SJCRH30 (cell line): ENCODE measurements around the gene SIGLEC15. TPM values are rescaled to one million over a fixed set of nuclear protein-coding genes. Genes with fewer than 3 reads are reported as not detected.
"Not testable (repeated sequence)": the region's sequence is repeated elsewhere in the genome, so short reads cannot be mapped to it uniquely, and the experiment has no call there.

Experiments
- DNase-seq, 2 experiments: peaks; one replicate each; pipeline ENCODE4 v3.0.0-alpha.2; 2015 to 2020
- H3K27ac ChIP-seq: fragments of 250-450 bp; sonication (Bioruptor Pico); 2 replicates; pipeline ENCODE4 v1.5.1; 2020; ENCODE audit warnings: mild to moderate bottlenecking, moderate library complexity
- H3K27me3 ChIP-seq: fragments of 250-450 bp; sonication (Bioruptor Pico); 2 replicates; pipeline ENCODE4 v1.5.1; 2020; ENCODE audit warnings: mild to moderate bottlenecking, moderate library complexity
- H3K36me3 ChIP-seq: fragments of 250-450 bp; sonication (Bioruptor Pico); 2 replicates; pipeline ENCODE4 v1.5.1; 2020; ENCODE audit warnings: mild to moderate bottlenecking, moderate library complexity
- H3K4me1 ChIP-seq: fragments of 250-450 bp; sonication (Bioruptor Pico); 2 replicates; pipeline ENCODE4 v1.5.1; 2020; ENCODE audit warnings: mild to moderate bottlenecking, moderate library complexity
- H3K4me3 ChIP-seq: fragments of 250-450 bp; sonication (Bioruptor Pico); 2 replicates; pipeline ENCODE4 v1.5.1; 2020; ENCODE audit warnings: mild to moderate bottlenecking, moderate library complexity
- H3K9me3 ChIP-seq: fragments of 250-450 bp; sonication (Bioruptor Pico); replicated peaks from 2 replicates; pipeline ENCODE4 v1.5.1; 2020; ENCODE audit warnings: mild to moderate bottlenecking, moderate library complexity
- total RNA-seq: library from RNA; depleted of rRNA; stranded (reverse); fragments of >200 nt; shearing (Covaris generic); gene quantifications from 2 replicates; pipeline ENCODE4 v1.2.3, GENCODE V29; 2014

Gene SIGLEC15
- total RNA-seq, 1 experiment from 2014 or later, result 0.10 TPM

GRCh38 chr18:45848643-45849042, 23.2 kb downstream of the SIGLEC15 start:
- not testable (repeated sequence) for H3K4me3 ChIP-seq, H3K36me3 ChIP-seq, H3K9me3 ChIP-seq, H3K4me1 ChIP-seq, H3K27me3 ChIP-seq, DNase-seq, H3K27ac ChIP-seq

- Histone ChIP-seq H3K9me3 (no peaks in the 10 kb centered on the region), H3K36me3 (no peaks in the 10 kb centered on the region), H3K27me3 (no peaks in the 10 kb centered on the region), H3K4me1 (no peaks in the 10 kb centered on the region), H3K27ac (no peak overlapping the region), H3K4me3 (no peak overlapping the region)
- no peak for DNase-seq
Measured at GRCh38 chr18:45849529-45849928, 24.1 kb downstream of the SIGLEC15 start.

GRCh38 chr18:45850021-45850420, 24.5 kb downstream of the SIGLEC15 start:
- no peaks in the 10 kb centered on the region for H3K36me3 ChIP-seq
- H3K4me3 ChIP-seq, result no peak overlapping the region
- no peak for DNase-seq
- no peak overlapping the region for H3K27ac ChIP-seq
- no peaks in the 10 kb centered on the region for H3K27me3 ChIP-seq
- H3K9me3 ChIP-seq, result no peaks in the 10 kb centered on the region
- H3K4me1 ChIP-seq, result no peaks in the 10 kb centered on the region

DNA sequence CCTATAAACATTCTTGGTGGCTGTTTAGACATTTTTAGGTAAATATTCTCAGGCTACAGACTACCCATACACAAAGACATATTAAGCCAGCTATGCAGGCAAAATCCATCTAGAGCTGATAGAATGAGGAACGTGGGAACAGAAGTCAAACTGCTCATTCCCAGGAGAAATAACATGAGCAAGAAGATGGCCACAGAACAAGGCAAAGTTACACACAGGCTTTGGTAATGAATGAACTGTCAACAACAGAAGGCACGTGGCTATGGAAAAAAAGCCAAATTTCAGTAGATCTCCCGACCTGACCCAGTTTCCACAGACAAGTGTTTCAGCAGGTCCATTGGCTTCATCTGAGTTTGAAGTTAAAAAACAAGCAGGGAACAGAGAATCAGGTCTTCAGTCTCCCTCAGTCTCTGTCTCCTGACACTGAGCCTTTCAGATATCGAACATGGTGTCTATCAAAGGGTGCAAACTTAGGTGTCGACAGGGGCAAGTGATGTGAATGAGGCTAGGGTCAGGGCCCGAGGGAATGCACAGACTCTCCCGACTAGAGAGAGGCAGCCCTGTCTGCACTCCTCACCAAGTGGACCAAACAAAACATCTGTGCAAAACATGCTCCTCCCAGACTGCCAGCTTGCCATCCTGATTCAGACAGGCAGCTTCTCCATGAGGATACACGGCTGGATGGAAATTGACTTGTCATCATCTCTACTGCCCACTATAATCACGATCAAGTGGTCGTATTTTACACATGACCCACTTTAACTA, 25.9 kb downstream of the SIGLEC15 start:
- H3K4me1 ChIP-seq, result no peaks in the 10 kb centered on the region
- no peaks in the 10 kb centered on the region for H3K36me3 ChIP-seq
- H3K4me3 ChIP-seq, result no peak overlapping the region
- no peaks in the 10 kb centered on the region for H3K27me3 ChIP-seq
- no peak overlapping the region for H3K27ac ChIP-seq
- no peaks in the 10 kb centered on the region for H3K9me3 ChIP-seq
- DNase-seq, result no peak

- Histone ChIP-seq H3K27me3 (no peaks in the 10 kb centered on the region), H3K36me3 (no peaks in the 10 kb centered on the region), H3K9me3 (no peaks in the 10 kb centered on the region), H3K27ac (no peak overlapping the region), H3K4me3 (no peak overlapping the region), H3K4me1 (no peaks in the 10 kb centered on the region)
- DNase-seq, result no peak
Measured at GRCh38 chr18:45852631-45853030, 27.2 kb downstream of the SIGLEC15 start.

GRCh38 chr18:45854036-45854586, 28.6 kb downstream of the SIGLEC15 start:
- Histone ChIP-seq H3K4me3 (no peak overlapping the region), H3K4me1 (no peaks in the 10 kb centered on the region), H3K9me3 (no peaks in the 10 kb centered on the region), H3K27ac (no peak overlapping the region), H3K27me3 (no peaks in the 10 kb centered on the region), H3K36me3 (no peaks in the 10 kb centered on the region)
- DNase-seq, result no peak

DNA sequence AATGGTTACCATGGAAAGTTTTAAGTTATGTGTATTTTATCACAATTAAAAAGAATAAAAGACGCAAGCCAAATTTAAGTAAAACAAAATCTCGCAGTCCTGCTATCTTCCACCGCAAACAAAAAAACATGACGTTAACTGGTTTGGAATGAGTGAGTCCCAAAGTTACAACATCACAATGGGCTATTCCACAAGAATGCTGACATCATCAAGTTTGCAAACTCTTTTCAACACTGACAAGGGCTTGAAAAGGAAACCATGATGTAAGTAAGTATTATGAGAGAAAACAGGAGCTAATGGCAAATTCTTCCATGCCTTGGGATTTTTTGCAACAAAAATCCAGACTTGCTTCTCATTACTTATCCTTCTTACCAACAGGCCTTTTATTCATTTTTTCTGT, 31.1 kb downstream of the SIGLEC15 start:
- H3K36me3 ChIP-seq, result no peaks in the 10 kb centered on the region
- DNase-seq, result no peak
- H3K27me3 ChIP-seq, result no peaks in the 10 kb centered on the region
- H3K4me3 ChIP-seq, result no peak overlapping the region
- no peaks in the 10 kb centered on the region for H3K4me1 ChIP-seq
- H3K27ac ChIP-seq, result no peak overlapping the region
- H3K9me3 ChIP-seq, result no peaks in the 10 kb centered on the region

DNA sequence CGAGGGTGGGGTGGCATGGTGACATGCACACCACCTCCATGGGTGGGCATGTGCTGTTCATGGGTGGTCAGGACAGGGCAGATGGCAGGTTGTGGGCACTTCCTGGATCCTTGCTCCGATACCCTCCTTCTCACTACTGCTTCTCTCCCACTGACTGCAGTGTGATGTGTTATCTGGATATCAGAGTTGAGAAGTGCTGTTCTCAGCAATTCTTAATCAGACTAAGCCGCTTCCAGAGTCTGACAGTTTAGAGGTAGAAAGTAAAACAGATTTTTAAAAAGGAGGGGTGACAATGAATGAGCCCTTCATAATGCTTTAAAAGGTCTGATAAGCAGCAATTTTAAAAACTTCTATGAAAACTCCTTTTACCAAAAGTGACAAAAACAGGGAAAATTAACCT, 33.9 kb downstream of the SIGLEC15 start:
- no peaks in the 10 kb centered on the region for H3K4me1 ChIP-seq
- no peaks in the 10 kb centered on the region for H3K9me3 ChIP-seq
- no peak for DNase-seq
- no peak overlapping the region for H3K4me3 ChIP-seq
- H3K36me3 ChIP-seq, result 0 out of 2 replicates have a peak, but pooled peaks cover 2% of the 10 kb centered on the region
- no peaks in the 10 kb centered on the region for H3K27me3 ChIP-seq
- H3K27ac ChIP-seq, result no peak overlapping the region

DNA sequence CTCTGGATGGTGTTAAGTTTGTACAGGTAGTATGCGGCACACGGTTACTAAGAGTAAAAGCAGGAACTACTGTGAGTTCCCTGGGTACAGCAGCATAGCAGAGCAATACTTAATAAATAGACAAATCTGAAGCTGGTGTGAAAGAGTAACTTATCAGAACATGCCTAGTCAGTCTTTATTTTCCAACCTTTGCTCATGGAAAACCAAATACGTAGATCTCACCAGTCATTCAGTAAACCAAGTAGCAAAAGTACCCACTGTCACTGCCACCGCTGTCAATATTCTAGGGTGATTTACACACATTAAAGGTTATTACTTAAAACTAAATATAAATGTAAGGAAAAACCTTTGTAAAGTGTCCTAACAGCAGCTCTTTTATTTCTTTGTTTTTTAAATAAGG, 35.0 kb downstream of the SIGLEC15 start:
- Histone ChIP-seq H3K4me1 (no peaks in the 10 kb centered on the region), H3K36me3 (peaks cover 8% of the 10 kb centered on the region; the same call in 1 of the 2 replicates), H3K27me3 (no peaks in the 10 kb centered on the region), H3K4me3 (no peak overlapping the region), H3K9me3 (no peaks in the 10 kb centered on the region), H3K27ac (no peak overlapping the region)
- DNase-seq, result no peak

DNA sequence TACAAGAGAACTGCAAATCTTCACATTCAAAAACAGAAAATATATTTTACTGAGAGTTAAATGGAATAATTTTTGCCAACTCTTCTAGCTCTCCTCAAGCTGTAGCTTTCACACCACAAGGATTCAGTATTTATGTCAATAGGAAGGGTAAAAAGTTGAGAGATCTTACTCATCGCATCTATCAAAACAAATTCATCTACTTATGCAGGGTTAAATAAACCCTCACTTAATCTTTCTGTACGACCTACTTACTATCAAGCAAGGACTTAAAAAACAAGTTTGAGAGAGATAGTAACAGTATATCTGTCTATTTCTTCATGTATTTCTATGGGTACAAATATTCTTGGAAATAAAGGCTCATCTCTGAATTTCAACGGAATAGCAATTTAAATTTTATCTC, 35.5 kb downstream of the SIGLEC15 start:
- no peaks in the 10 kb centered on the region for H3K27me3 ChIP-seq
- no peaks in the 10 kb centered on the region for H3K4me1 ChIP-seq
- no peak for DNase-seq
- H3K9me3 ChIP-seq, result no peaks in the 10 kb centered on the region
- H3K4me3 ChIP-seq, result no peak overlapping the region
- no peak overlapping the region for H3K27ac ChIP-seq
- H3K36me3 ChIP-seq, result peaks cover 8% of the 10 kb centered on the region; the same call in 1 of the 2 replicates

GRCh38 chr18:45861926-45862325, 36.5 kb downstream of the SIGLEC15 start:
- H3K27ac ChIP-seq, result no peak overlapping the region
- DNase-seq, result no peak
- no peaks in the 10 kb centered on the region for H3K4me1 ChIP-seq
- no peaks in the 10 kb centered on the region for H3K27me3 ChIP-seq
- H3K4me3 ChIP-seq, result no peak overlapping the region
- peaks cover 8% of the 10 kb centered on the region; the same call in 1 of the 2 replicates for H3K36me3 ChIP-seq
- no peaks in the 10 kb centered on the region for H3K9me3 ChIP-seq

- Histone ChIP-seq H3K4me3 (no peak overlapping the region), H3K27ac (no peak overlapping the region), H3K4me1 (no peaks in the 10 kb centered on the region), H3K36me3 (peaks cover 8% of the 10 kb centered on the region; the same call in 1 of the 2 replicates), H3K9me3 (no peaks in the 10 kb centered on the region), H3K27me3 (no peaks in the 10 kb centered on the region)
- no peak for DNase-seq
Measured at GRCh38 chr18:45863469-45863868, 38.0 kb downstream of the SIGLEC15 start.

DNA sequence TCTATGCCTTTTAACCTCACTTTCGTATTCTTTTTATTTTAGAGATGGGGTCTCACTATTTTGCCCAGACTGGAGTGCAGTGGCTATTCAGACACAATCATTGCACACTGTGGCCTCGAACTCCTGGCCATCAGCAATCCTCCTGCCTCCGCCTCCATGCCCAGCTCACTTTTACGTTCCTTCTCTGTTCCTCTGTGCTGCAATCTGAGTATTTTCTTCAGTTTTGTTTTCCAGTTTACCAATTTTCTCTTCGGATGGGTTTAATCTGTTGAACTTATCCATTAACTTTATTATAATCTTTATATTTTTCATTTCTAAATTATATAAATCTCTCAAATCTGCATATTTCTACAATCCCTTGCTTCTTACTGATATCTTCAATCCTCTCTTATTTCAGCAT, 38.6 kb downstream of the SIGLEC15 start:
- no peak for DNase-seq
- H3K36me3 ChIP-seq, result peaks cover 8% of the 10 kb centered on the region; the same call in 1 of the 2 replicates

GRCh38 chr18:45865466-45865865, 40.0 kb downstream of the SIGLEC15 start:
- no peaks in the 10 kb centered on the region for H3K27me3 ChIP-seq
- H3K36me3 ChIP-seq, result peaks cover 8% of the 10 kb centered on the region; the same call in 1 of the 2 replicates
- H3K4me3 ChIP-seq, result no peak overlapping the region
- H3K9me3 ChIP-seq, result no peaks in the 10 kb centered on the region
- no peaks in the 10 kb centered on the region for H3K4me1 ChIP-seq
- no peak overlapping the region for H3K27ac ChIP-seq
- no peak for DNase-seq

More for the DNA sequence above, 38.6 kb downstream of the SIGLEC15 start:
- H3K4me3 ChIP-seq, result no peak overlapping the region
- H3K9me3 ChIP-seq, result no peaks in the 10 kb centered on the region
- no peak overlapping the region for H3K27ac ChIP-seq
- H3K4me1 ChIP-seq, result no peaks in the 10 kb centered on the region
- H3K27me3 ChIP-seq, result no peaks in the 10 kb centered on the region

GRCh38 chr18:45870419-45870818, 44.9 kb downstream of the SIGLEC15 start:
- H3K36me3 ChIP-seq, result no peaks in the 10 kb centered on the region

More at GRCh38 chr18:45870419-45870818, 44.9 kb downstream of the SIGLEC15 start:
- no peaks in the 10 kb centered on the region for H3K9me3 ChIP-seq
- no peak overlapping the region for H3K27ac ChIP-seq
- no peaks in the 10 kb centered on the region for H3K27me3 ChIP-seq
- no peaks in the 10 kb centered on the region for H3K4me1 ChIP-seq
- no peak overlapping the region for H3K4me3 ChIP-seq
- no peak for DNase-seq
